SK-N-MC (cell line): ENCODE data around the gene TPRKB.

ENCODE experiments used
- EZH2 ChIP-seq: fragments of 200-600 bp; sonication (generic); IDR thresholded peaks from one replicate; pipeline ENCODE4 v1.6.1; 2017; ENCODE audit warnings: antibody characterized with exemption
- POLR2AphosphoS5 ChIP-seq: IDR thresholded peaks from 2 replicates; pipeline ENCODE4 v1.6.1; 2012; ENCODE audit warnings: mild to moderate bottlenecking, low read depth, low read length, borderline replicate concordance

DNA sequence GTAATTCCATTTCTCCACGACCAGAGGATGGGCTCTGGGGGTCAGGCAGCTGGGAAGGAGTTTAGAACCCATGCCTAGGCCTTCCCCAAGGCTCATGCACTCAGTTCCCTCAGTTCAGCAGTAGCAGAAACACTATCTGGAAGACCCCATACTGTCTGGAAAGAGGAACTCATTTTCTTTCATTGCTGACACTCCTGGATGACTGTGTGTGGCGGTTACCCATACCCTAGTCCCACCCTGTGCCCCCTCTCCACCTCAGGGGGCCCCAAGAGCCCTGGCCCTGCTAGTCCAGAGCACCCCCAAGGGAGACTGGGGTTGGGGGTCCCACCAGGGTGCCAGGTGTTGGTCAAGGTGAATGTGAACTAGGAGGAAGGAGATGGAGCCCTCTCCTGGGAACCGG is 29.5 kb downstream of the TPRKB start:
- TF ChIP-seq POLR2AphosphoS5: no peak
- TF ChIP-seq EZH2: no peak
